Hematopoietic multipotent progenitor cell treated with erythropoietin and hydrocortisone succinate and interleukin-3 and kit ligand, for 15 days (in vitro differentiated cells): Measurements from ENCODE around the gene LAMA4.

Experiments
- DNase-seq: peaks from one replicate; pipeline ENCODE4 v3.0.0-alpha.2; 2015; ENCODE audit warnings: low spot score

LAMA4 gene

DNA sequence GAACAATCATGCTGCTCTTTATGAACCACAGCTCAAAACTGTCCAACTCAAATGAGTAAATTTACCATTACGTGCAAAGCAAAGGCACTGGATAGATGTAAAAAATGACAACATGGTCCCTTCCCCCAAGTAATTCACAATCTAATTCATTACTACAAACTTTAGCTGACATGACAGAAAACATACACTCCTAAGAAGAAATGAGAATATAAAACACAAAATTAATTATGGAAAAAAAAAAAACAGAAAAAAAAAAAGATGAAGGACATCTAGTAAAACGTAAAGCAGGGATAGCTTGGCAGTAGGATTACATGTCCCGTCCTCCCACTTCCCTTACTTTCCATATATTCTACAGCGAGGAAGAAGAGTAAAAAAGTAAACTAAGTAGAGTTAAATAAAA is 172.8 kb downstream of the LAMA4 start:
- DNase-seq, result no peak

DNA sequence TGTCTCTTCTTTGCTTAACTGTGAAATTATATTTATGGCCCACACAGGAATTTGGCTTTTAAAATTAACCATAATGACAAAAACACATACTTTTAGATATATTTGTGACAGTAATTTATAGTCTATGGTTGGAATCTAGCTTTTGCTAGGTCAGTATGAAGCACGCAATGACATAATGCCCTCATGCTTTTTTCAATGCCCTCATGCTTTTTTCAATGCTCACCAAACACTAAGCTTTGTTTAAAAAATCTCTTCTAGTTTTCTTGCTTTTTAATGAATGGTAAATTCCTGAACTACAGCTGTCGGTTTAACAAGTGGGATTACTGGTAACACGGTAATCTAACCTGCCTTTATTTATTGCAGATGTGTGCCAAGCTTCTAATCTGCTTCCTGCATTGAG is 187.8 kb downstream of the LAMA4 start:
- no peak for DNase-seq

DNA sequence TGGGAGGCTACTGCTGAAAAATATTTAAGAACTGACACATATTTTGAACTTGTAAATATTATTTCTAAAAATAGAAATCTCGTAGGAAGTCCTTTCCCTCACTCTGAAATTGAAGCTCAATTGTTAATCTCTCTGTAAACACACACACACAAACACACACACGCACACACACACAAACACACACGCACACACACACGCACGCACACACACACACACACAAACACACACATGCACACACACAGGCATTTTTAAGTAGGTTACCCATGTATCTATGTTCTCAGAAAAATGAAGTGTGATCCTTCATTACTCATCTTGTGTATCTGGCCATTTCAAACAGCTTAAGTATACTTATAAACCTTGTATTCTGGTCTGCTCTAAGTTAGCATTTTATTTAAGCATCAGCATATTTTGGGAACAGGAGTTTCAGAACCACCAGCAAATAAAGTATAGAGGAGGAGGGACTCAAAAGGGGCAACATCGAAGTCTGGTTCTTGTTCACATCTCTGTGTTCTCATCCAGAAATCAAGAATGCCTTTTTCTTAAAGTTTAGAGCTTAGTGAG is 188.9 kb downstream of the LAMA4 start:
- DNase-seq, result no peak

DNA sequence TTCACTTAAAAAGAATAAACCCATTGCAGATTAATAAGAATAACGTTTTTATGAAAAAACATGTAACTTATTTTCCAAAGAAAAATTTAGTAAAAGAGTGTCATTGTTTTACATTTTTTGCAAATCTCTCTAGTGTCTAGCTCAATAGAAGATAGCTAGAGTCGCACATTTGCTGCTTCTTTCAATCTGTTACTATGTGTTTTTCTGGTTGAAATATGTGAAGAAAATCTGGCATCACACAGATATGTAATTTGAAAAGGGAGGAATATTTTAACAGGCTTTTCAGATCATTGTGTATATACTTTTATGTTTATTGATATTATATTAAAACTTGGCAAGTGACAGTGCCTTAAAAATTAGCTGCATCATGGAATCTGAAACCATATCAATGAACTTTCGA is 191.4 kb downstream of the LAMA4 start:
- DNase-seq, result no peak

DNA sequence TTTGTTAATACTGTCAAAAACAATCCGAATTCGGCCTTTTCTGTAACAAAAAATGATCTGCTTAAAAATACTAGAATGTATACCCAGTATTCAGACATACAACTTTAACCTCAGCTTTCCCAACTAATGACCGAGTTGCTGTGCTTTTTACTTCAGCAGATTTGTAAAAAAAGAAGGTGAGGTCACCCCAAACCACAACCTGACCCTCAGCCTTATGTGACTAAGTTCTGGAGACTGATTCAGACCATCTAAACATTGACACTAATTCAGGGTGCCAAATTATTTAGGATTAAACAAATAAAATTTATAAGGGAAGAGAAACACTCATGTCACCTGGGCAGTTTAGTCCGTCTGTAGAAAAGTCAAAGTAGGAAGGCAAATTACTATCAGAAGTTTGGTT is 192.8 kb downstream of the LAMA4 start:
- DNase-seq, result no peak
